Liver (tissue), 9 donors: ENCODE measurements around the gene BNC2. TPM values are rescaled to one million over a fixed set of nuclear protein-coding genes. Genes with fewer than 3 reads are reported as not detected.

Experiments
- DNase-seq: peaks from one replicate; pipeline ENCODE4 v3.0.0-alpha.2; 2017; ENCODE audit warnings: low spot score
- H3K27ac ChIP-seq, 2 donors: one replicate each; pipeline ENCODE4 v1.7.0; 2013; ENCODE audit warnings: inconsistent platforms in 2 of 2, low read length in 2 of 2, control low read depth in 1 of 2, low read depth in 1 of 2, mild to moderate bottlenecking in 1 of 2
- H3K27me3 ChIP-seq, 4 donors: one replicate each; pipeline versions ENCODE4 v1.6.1 to v1.7.0; 2013; ENCODE audit warnings: low read length in 3 of 4, inconsistent platforms in 1 of 4, mild to moderate bottlenecking in 1 of 4, moderate library complexity in 1 of 4; ENCODE audit not compliant: control insufficient read depth in 4 of 4, insufficient read depth in 4 of 4
- H3K36me3 ChIP-seq, 4 donors: one replicate each; pipeline versions ENCODE4 v1.6.1 to v1.7.0; 2013; ENCODE audit warnings: low read length in 3 of 4, mild to moderate bottlenecking in 3 of 4, low read depth in 1 of 4, moderate library complexity in 1 of 4; ENCODE audit not compliant: control insufficient read depth in 4 of 4, insufficient read depth in 3 of 4
- H3K4me1 ChIP-seq, 4 donors: one replicate each; pipeline versions ENCODE4 v1.6.1 to v1.7.0; 2013; ENCODE audit warnings: low read length in 3 of 4, mild to moderate bottlenecking in 3 of 4, moderate library complexity in 1 of 4; ENCODE audit not compliant: control insufficient read depth in 4 of 4, insufficient read depth in 4 of 4
- H3K4me3 ChIP-seq, 3 donors: one replicate each; pipeline versions ENCODE4 v1.6.1 to v1.7.0; 2013; ENCODE audit warnings: low read length in 3 of 3, control low read depth in 1 of 3, low read depth in 1 of 3, mild to moderate bottlenecking in 1 of 3
- H3K9ac ChIP-seq, 2 donors: one replicate each; pipeline ENCODE4 v1.7.0; 2013; ENCODE audit warnings: low read length in 2 of 2, mild to moderate bottlenecking in 2 of 2, moderate library complexity in 2 of 2, control low read depth in 1 of 2, low read depth in 1 of 2
- H3K9me3 ChIP-seq, 4 donors: one replicate each; pipeline versions ENCODE4 v1.6.1 to v1.7.0; 2013; ENCODE audit warnings: low read length in 3 of 4; ENCODE audit not compliant: control insufficient read depth in 4 of 4
- EGR1 ChIP-seq, 2 donors: IDR thresholded peaks; 2 replicates each; pipeline ENCODE4 v1.6.1; 2016 to 2018; ENCODE audit warnings: antibody characterized with exemption in 2 of 2, low read depth in 2 of 2
- FOXA1 ChIP-seq: IDR thresholded peaks from 2 replicates; pipeline ENCODE4 v1.6.1; 2016; ENCODE audit warnings: antibody characterized with exemption
- FOXA2 ChIP-seq: IDR thresholded peaks from 2 replicates; pipeline ENCODE4 v1.6.1; 2016; ENCODE audit warnings: antibody characterized with exemption
- GABPA ChIP-seq, 2 donors: IDR thresholded peaks in 1 of 2; conservative IDR thresholded peaks in 1 of 2; 2 replicates each; pipeline ENCODE4 v1.6.1; 2016; ENCODE audit warnings: antibody characterized with exemption in 2 of 2, mild to moderate bottlenecking in 1 of 2, moderate library complexity in 1 of 2
- HNF4A ChIP-seq, 2 donors: conservative IDR thresholded peaks; 2 replicates each; pipeline ENCODE4 v1.6.1; 2016; ENCODE audit warnings: antibody characterized with exemption in 2 of 2, mild to moderate bottlenecking in 2 of 2
- HNF4G ChIP-seq: IDR thresholded peaks from 2 replicates; pipeline ENCODE4 v1.6.1; 2016; ENCODE audit warnings: antibody characterized with exemption
- JUND ChIP-seq, 2 donors: IDR thresholded peaks; 2 replicates each; pipeline ENCODE4 v1.6.1; 2016; ENCODE audit warnings: antibody characterized with exemption in 2 of 2
- NR2F2 ChIP-seq: IDR thresholded peaks from 2 replicates; pipeline ENCODE4 v1.6.1; 2016; ENCODE audit warnings: antibody characterized with exemption
- RAD21 ChIP-seq, 2 donors: IDR thresholded peaks; 2 replicates each; pipeline ENCODE4 v1.6.1; 2016; ENCODE audit warnings: antibody characterized with exemption in 2 of 2, mild to moderate bottlenecking in 2 of 2
- RXRA ChIP-seq, 2 donors: IDR thresholded peaks; 2 replicates each; pipeline ENCODE4 v1.6.1; 2017 to 2018; ENCODE audit warnings: antibody characterized with exemption in 2 of 2, mild to moderate bottlenecking in 1 of 2
- SP1 ChIP-seq: IDR thresholded peaks from 2 replicates; pipeline ENCODE4 v1.6.1; 2018; ENCODE audit warnings: antibody characterized with exemption, mild to moderate bottlenecking
- TAF1 ChIP-seq: conservative IDR thresholded peaks from 2 replicates; pipeline ENCODE4 v1.6.1; 2016; ENCODE audit warnings: antibody characterized with exemption, mild to moderate bottlenecking
- YY1 ChIP-seq: IDR thresholded peaks from 2 replicates; pipeline ENCODE4 v1.6.1; 2016; ENCODE audit warnings: antibody characterized with exemption, mild to moderate bottlenecking
- WGBS: extraction: QIAGEN DNeasy Blood & Tissue Kit; methylation state at CpG from one replicate; pipeline ENCODE4 v1.1.7; 2013; 5-methylcytosine and 5-hydroxymethylcytosine counted together
- polyA plus RNA-seq, 2 donors: library from polyadenylated mRNA; stranded (reverse) in 1 of 2; unstranded in 1 of 2; fragments of 200-250 nt in 1 of 2; fragments of >200 nt in 1 of 2; fragmentation: Nextera tagmentation in 1 of 2; extraction: Ambion mirVana in 1 of 2; gene quantifications; one replicate each; pipeline versions ENCODE4 v1.2.1 to v1.2.3, GENCODE V29; 2013 to 2015
- total RNA-seq, 2 donors: library from RNA; depleted of rRNA; stranded (reverse); fragments of >200 nt; gene quantifications; one replicate each; pipeline ENCODE4 v1.2.3, GENCODE V29; 2014
- TF ChIP-seq, protein P1 (sequence below): IDR thresholded peaks from 2 replicates; pipeline ENCODE4 v1.6.1; 2016; ENCODE audit warnings: antibody characterized with exemption
- TF ChIP-seq, protein P2 (sequence below): IDR thresholded peaks from 2 replicates; pipeline ENCODE4 v1.6.1; 2016; ENCODE audit warnings: antibody characterized with exemption, mild to moderate bottlenecking
- TF ChIP-seq, protein P3 (sequence below): IDR thresholded peaks from 2 replicates; pipeline ENCODE4 v1.6.1; 2016; ENCODE audit warnings: antibody characterized with exemption
- TF ChIP-seq, protein P4 (sequence below): IDR thresholded peaks from 2 replicates; pipeline ENCODE4 v1.6.1; 2016; ENCODE audit warnings: antibody characterized with exemption
- donor health status: healthy.
- donor health status: healthy.
- donor health status: healthy.
- donor health status: healthy.
- donor health status: healthy.

BNC2 gene
- total and polyA plus RNA-seq, 4 donors = 0.07 to 0.67 (median 0.08) TPM

DNA sequence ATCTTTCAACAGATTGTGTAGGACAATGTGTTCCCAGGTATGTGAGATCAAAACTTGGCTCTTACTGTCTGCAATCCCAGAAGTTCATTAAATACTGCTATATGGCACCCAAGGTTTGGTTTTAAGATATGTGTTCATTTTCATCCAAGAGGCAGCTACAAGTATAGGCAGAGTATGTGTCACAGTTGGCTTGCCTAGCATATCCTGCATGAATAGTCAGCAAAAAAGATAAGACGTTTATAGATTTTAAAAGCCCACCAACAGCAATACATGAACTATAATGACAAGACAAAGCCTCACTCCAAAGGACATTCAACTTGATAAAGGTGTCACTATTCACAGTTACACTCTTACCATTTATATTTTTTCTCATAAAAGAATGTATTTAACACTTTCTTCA lies 99.1 kb downstream of the BNC2 start:
- no peak overlapping the region for H3K4me3 ChIP-seq
- no peaks in the 10 kb centered on the region for H3K36me3 ChIP-seq
- no peaks in the 10 kb centered on the region for H3K27me3 ChIP-seq
- DNase-seq = no peak
- no peak for TF ChIP-seq YY1
- no peak for TF ChIP-seq GABPA (IDR thresholded peaks at IDR 0.05 in 1 of 2, conservative IDR thresholded peaks at IDR 0.05 in 1 of 2)
- TF ChIP-seq, protein P1, sequence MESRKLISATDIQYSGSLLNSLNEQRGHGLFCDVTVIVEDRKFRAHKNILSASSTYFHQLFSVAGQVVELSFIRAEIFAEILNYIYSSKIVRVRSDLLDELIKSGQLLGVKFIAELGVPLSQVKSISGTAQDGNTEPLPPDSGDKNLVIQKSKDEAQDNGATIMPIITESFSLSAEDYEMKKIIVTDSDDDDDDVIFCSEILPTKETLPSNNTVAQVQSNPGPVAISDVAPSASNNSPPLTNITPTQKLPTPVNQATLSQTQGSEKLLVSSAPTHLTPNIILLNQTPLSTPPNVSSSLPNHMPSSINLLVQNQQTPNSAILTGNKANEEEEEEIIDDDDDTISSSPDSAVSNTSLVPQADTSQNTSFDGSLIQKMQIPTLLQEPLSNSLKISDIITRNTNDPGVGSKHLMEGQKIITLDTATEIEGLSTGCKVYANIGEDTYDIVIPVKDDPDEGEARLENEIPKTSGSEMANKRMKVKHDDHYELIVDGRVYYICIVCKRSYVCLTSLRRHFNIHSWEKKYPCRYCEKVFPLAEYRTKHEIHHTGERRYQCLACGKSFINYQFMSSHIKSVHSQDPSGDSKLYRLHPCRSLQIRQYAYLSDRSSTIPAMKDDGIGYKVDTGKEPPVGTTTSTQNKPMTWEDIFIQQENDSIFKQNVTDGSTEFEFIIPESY = no peak
- no peak for TF ChIP-seq RXRA (IDR thresholded peaks at IDR 0.05)
- no peak for TF ChIP-seq JUND (IDR thresholded peaks at IDR 0.05)
- TF ChIP-seq, protein P2, sequence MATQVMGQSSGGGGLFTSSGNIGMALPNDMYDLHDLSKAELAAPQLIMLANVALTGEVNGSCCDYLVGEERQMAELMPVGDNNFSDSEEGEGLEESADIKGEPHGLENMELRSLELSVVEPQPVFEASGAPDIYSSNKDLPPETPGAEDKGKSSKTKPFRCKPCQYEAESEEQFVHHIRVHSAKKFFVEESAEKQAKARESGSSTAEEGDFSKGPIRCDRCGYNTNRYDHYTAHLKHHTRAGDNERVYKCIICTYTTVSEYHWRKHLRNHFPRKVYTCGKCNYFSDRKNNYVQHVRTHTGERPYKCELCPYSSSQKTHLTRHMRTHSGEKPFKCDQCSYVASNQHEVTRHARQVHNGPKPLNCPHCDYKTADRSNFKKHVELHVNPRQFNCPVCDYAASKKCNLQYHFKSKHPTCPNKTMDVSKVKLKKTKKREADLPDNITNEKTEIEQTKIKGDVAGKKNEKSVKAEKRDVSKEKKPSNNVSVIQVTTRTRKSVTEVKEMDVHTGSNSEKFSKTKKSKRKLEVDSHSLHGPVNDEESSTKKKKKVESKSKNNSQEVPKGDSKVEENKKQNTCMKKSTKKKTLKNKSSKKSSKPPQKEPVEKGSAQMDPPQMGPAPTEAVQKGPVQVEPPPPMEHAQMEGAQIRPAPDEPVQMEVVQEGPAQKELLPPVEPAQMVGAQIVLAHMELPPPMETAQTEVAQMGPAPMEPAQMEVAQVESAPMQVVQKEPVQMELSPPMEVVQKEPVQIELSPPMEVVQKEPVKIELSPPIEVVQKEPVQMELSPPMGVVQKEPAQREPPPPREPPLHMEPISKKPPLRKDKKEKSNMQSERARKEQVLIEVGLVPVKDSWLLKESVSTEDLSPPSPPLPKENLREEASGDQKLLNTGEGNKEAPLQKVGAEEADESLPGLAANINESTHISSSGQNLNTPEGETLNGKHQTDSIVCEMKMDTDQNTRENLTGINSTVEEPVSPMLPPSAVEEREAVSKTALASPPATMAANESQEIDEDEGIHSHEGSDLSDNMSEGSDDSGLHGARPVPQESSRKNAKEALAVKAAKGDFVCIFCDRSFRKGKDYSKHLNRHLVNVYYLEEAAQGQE = no peak
- TF ChIP-seq, protein P3, sequence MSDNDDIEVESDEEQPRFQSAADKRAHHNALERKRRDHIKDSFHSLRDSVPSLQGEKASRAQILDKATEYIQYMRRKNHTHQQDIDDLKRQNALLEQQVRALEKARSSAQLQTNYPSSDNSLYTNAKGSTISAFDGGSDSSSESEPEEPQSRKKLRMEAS = no peak
- no peak for TF ChIP-seq NR2F2
- TF ChIP-seq HNF4A (conservative IDR thresholded peaks at IDR 0.05) = no peak
- TF ChIP-seq FOXA2 = no peak
- no peak overlapping the region for H3K27ac ChIP-seq
- H3K9me3 ChIP-seq = no peaks in the 10 kb centered on the region
- H3K4me1 ChIP-seq = no peaks in the 10 kb centered on the region
- H3K9ac ChIP-seq = no peak overlapping the region
- 45% methylated on average over 1 of the region's 1 CpG for WGBS

DNA sequence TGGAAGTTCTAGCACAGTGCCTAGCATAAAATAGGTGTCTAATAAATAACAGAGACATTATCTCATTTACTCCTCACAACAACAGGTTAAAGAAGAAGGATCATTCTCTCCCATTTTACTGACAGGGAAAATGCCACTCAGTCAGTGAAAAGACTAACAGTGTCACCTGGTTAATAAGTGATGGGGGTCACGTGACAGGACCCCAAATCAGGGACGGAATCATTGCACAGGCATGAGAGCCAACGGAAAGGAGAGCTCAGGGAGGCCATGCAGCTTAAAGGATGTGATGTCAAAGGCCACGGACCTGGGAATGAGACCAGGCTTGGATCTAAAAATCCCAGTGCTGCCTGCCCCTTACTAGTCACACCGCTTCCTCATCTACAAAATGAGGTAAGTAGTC lies 101.2 kb downstream of the BNC2 start:
- Histone ChIP-seq H3K36me3 (no peaks in the 10 kb centered on the region), H3K9ac (no peak overlapping the region), H3K4me3 (no peak overlapping the region), H3K4me1 (no peaks in the 10 kb centered on the region), H3K27ac (no peak overlapping the region), H3K9me3 (no peaks in the 10 kb centered on the region), H3K27me3 (no peaks in the 10 kb centered on the region)
- DNase-seq = no peak
- WGBS = 55% methylated on average over 5 of the region's 5 CpGs
- TF ChIP-seq JUND (IDR thresholded peaks at IDR 0.05) (no peak), HNF4A (conservative IDR thresholded peaks at IDR 0.05) (no peak)

DNA sequence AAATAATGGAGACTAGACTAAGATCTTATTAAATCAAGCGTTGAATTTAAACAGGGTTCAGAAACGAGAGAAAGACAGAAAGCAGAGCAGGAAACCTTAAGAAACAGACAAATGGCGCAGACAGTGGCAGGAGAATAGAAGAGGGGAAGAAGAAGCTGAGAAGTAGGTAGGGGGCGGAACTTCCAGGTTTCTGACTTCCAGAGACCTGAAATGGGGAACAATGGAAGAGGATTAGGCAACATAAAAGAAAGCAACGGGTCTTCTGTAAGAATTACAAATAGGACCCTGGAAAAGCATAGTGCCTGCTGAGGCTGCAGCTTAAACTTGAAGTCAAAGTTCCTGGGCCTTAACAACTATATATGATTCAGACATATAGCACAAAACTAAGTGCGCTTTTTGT lies 101.7 kb downstream of the BNC2 start:
- no peaks in the 10 kb centered on the region for H3K9me3 ChIP-seq
- H3K4me1 ChIP-seq = no peaks in the 10 kb centered on the region
- no peak for DNase-seq
- no peaks in the 10 kb centered on the region for H3K36me3 ChIP-seq
- no peak overlapping the region for H3K27ac ChIP-seq
- no peak overlapping the region for H3K4me3 ChIP-seq
- H3K9ac ChIP-seq = no peak overlapping the region
- 75% methylated on average over 6 of the region's 6 CpGs for WGBS
- H3K27me3 ChIP-seq = no peaks in the 10 kb centered on the region
- TF ChIP-seq NR2F2 (no peak), HNF4G (no peak), FOXA2 (no peak), TAF1 (no peak), EGR1 (IDR thresholded peaks at IDR 0.05; ENCODE audit: low read depth in 2 of 2) (no peak), FOXA1 (no peak), SP1 (no peak), GABPA (IDR thresholded peaks at IDR 0.05 in 1 of 2, conservative IDR thresholded peaks at IDR 0.05 in 1 of 2) (no peak), YY1 (no peak), JUND (IDR thresholded peaks at IDR 0.05) (no peak), HNF4A (conservative IDR thresholded peaks at IDR 0.05) (no peak), RAD21 (IDR thresholded peaks at IDR 0.05) (no peak)
- TF ChIP-seq, protein P3 = no peak
- TF ChIP-seq, protein P4, sequence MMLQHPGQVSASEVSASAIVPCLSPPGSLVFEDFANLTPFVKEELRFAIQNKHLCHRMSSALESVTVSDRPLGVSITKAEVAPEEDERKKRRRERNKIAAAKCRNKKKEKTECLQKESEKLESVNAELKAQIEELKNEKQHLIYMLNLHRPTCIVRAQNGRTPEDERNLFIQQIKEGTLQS = no peak
- TF ChIP-seq, protein P1 = no peak
